ENCODE measurements around the gene MMP11. TPM values are rescaled to one million over a fixed set of nuclear protein-coding genes. Genes with fewer than 3 reads are reported as not detected.

MMP11 gene
- polyA plus RNA-seq, 1 experiment, result 38.1 TPM

DNA sequence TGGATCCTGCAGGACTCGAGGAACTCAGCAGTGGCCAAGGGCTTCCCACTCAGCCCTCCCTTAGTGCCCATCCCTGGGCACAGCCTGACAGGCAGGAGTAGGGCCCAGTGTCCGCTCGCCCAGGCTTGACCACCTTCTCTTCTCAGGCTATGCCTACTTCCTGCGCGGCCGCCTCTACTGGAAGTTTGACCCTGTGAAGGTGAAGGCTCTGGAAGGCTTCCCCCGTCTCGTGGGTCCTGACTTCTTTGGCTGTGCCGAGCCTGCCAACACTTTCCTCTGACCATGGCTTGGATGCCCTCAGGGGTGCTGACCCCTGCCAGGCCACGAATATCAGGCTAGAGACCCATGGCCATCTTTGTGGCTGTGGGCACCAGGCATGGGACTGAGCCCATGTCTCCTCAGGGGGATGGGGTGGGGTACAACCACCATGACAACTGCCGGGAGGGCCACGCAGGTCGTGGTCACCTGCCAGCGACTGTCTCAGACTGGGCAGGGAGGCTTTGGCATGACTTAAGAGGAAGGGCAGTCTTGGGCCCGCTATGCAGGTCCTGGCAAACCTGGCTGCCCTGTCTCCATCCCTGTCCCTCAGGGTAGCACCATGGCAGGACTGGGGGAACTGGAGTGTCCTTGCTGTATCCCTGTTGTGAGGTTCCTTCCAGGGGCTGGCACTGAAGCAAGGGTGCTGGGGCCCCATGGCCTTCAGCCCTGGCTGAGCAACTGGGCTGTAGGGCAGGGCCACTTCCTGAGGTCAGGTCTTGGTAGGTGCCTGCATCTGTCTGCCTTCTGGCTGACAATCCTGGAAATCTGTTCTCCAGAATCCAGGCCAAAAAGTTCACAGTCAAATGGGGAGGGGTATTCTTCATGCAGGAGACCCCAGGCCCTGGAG is 10.9 kb downstream of the MMP11 start:
- TF ChIP-seq, protein P1, sequence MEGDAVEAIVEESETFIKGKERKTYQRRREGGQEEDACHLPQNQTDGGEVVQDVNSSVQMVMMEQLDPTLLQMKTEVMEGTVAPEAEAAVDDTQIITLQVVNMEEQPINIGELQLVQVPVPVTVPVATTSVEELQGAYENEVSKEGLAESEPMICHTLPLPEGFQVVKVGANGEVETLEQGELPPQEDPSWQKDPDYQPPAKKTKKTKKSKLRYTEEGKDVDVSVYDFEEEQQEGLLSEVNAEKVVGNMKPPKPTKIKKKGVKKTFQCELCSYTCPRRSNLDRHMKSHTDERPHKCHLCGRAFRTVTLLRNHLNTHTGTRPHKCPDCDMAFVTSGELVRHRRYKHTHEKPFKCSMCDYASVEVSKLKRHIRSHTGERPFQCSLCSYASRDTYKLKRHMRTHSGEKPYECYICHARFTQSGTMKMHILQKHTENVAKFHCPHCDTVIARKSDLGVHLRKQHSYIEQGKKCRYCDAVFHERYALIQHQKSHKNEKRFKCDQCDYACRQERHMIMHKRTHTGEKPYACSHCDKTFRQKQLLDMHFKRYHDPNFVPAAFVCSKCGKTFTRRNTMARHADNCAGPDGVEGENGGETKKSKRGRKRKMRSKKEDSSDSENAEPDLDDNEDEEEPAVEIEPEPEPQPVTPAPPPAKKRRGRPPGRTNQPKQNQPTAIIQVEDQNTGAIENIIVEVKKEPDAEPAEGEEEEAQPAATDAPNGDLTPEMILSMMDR (IDR thresholded peaks at IDR 0.05; ENCODE audit: insufficient read depth, low read depth, low read length), result no peak
- peaks cover 3% of the 10 kb centered on the region; the same call in 1 of the 2 replicates for H3K36me3 ChIP-seq (ENCODE audit: control insufficient read depth, insufficient read depth, low read length)
- ChIA-PET CTCF (interaction anchor here (2.3 kb wide), 1 partner anchor 13 kb away, joined by 9 read pairs; no protein-coding TSS in a partner anchor), POLR2A (no interaction called here)
- no peaks in the 10 kb centered on the region for H3K27me3 ChIP-seq (ENCODE audit: control insufficient read depth, insufficient read depth, low read length)
- no peak overlapping the region for H3K4me3 ChIP-seq (ENCODE audit: low read depth, low read length)
- DNase-seq (ENCODE audit: low read depth), result no peak

DNA sequence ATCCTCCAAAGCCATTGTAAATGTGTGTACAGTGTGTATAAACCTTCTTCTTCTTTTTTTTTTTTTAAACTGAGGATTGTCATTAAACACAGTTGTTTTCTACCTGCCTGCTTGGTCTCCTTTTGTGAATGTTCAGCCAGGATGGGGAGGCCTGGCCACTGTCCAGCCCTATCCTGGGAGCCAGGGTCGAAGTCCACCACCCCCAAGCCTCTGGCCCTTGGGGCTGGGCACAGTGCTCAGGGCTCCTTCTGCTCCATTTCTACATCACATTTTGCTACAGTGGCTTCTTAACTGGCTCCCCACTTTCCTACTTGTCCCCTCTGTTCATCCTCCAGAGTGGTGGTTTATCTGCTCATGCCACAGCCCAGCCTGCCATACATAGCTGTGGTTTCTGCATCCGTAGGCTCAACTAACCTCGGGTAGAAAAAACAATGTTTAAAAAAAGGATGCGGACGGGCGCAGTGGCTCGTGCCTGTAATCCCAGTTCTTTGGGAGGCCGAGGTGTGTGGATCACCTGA is 11.6 kb downstream of the MMP11 start:
- H3K36me3 ChIP-seq (ENCODE audit: control insufficient read depth, insufficient read depth, low read length), result peaks cover 3% of the 10 kb centered on the region; the same call in 1 of the 2 replicates
- ChIA-PET CTCF (interaction anchor here (0.9 kb wide), 1 partner anchor 9 kb away, joined by 4 read pairs; no protein-coding TSS in a partner anchor), POLR2A (no interaction called here)
- no peak overlapping the region for H3K4me3 ChIP-seq (ENCODE audit: low read depth, low read length)
- no peak for DNase-seq (ENCODE audit: low read depth)
- no peaks in the 10 kb centered on the region for H3K27me3 ChIP-seq (ENCODE audit: control insufficient read depth, insufficient read depth, low read length)
- TF ChIP-seq, protein P1 (IDR thresholded peaks at IDR 0.05; ENCODE audit: insufficient read depth, low read depth, low read length), result no peak

DNA sequence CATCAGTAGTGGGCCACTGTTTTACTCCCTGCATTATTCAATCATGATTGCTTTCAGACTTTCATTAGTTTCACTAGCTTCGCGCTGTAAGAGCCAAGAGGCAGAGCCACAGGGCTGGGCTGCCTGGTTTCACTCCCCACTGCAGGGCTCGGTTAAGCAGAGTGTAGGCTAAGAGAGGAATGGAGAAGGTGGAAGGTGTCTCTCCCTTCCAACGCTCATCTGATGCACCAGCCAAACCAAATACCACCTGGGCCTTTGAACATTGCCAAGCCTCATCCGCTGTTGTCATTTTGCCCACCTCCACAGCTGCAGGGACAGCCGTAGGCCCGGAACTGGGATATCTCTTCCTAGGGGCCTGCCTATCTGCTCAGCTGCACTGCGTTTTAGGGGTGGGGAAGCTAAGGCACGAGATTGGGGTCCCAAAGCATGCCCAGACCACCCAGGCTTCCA is 13.6 kb downstream of the MMP11 start:
- TF ChIP-seq, protein P1 (IDR thresholded peaks at IDR 0.05; ENCODE audit: insufficient read depth, low read depth, low read length), result no peak
- no peak for DNase-seq (ENCODE audit: low read depth)
- Histone ChIP-seq H3K4me3 (ENCODE audit: low read depth, low read length) (peak overlapping the region; percentile 25), H3K36me3 (ENCODE audit: control insufficient read depth, insufficient read depth, low read length) (peaks cover 3% of the 10 kb centered on the region; the same call in 1 of the 2 replicates), H3K27me3 (ENCODE audit: control insufficient read depth, insufficient read depth, low read length) (no peaks in the 10 kb centered on the region)
- ChIA-PET CTCF (interaction anchor here (1.0 to 1.8 kb wide), 3 partner anchors 8 to 15 kb away, joined by 3 to 7 read pairs (median 3); no protein-coding TSS in a partner anchor), POLR2A (no interaction called here)

DNA sequence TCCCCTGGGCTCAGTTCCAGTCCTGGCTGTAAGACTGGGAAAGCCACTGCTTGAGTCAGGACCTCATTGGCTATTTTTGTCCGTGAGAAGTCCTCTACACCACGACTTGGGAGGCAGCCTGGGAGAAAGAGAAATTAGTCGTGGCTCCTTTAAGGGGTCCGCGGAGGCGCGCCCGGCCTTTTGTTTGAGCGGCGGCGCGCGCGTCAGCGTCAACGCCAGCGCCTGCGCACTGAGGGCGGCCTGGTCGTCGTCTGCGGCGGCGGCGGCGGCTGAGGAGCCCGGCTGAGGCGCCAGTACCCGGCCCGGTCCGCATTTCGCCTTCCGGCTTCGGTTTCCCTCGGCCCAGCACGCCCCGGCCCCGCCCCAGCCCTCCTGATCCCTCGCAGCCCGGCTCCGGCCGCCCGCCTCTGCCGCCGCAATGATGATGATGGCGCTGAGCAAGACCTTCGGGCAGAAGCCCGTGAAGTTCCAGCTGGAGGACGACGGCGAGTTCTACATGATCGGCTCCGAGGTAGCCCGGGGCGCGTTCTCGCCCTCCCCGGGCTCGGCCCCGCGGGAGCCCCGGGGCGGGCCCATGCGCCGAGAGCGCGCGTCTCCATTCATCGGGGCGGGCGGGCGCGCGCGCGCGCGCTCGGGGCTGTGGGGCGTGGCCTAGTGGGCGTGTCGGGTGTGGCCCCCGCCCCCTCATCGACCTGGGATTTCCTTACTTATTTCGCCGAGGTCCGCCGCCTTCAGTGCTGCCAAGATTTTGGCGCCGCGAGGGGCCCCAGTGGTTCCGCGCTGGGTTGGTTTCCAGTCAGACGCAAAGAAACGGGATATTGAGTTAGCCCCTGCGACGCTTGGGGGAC is 14.3 kb downstream of the MMP11 start, which contains the start of gene SMARCB1:
TSS of gene SMARCB1 (plus strand) at position 215 of the 848 bp plus-strand sequence. CDS start at position 419, 204 bp downstream.
- Histone ChIP-seq H3K27me3 (ENCODE audit: control insufficient read depth, insufficient read depth, low read length) (no peaks in the 10 kb centered on the region), H3K36me3 (ENCODE audit: control insufficient read depth, insufficient read depth, low read length) (peaks cover 3% of the 10 kb centered on the region), H3K4me3 (ENCODE audit: low read depth, low read length) (peak within 1 kb of the TSS; percentile 93)
- ChIA-PET CTCF (interaction anchor here (1.0 to 1.8 kb wide), 3 partner anchors 9 to 16 kb away, joined by 3 to 7 read pairs (median 3); no protein-coding TSS in a partner anchor), POLR2A (interaction anchor here (0.6 kb wide), 1 partner anchor 59 kb away, joined by 3 read pairs; no protein-coding TSS in a partner anchor)
- TF ChIP-seq, protein P1 (IDR thresholded peaks at IDR 0.05; ENCODE audit: insufficient read depth, low read depth, low read length), result no peak
- peak; percentile 74 for DNase-seq (ENCODE audit: low read depth)

Data from BJ (cell line).